ENCODE measurements around the gene PIP5K1B. TPM values are rescaled to one million over a fixed set of nuclear protein-coding genes. Genes with fewer than 3 reads are reported as not detected.

Gene PIP5K1B
- total RNA-seq = not detected in 2 replicates

GRCh38 chr9:68704814-68705530 is at the start of gene PIP5K1B:
Gene PIP5K1B, plus strand, starts transcription at chr9:68705240. Its CDS starts 117,375 bp downstream, at chr9:68822615.
- H3K4me3 ChIP-seq (ENCODE audit: low read depth, low read length) = peak within 1 kb of the TSS; percentile 52
- DNase-seq (ENCODE audit: low read depth) = no peak
- TF ChIP-seq, protein P1, sequence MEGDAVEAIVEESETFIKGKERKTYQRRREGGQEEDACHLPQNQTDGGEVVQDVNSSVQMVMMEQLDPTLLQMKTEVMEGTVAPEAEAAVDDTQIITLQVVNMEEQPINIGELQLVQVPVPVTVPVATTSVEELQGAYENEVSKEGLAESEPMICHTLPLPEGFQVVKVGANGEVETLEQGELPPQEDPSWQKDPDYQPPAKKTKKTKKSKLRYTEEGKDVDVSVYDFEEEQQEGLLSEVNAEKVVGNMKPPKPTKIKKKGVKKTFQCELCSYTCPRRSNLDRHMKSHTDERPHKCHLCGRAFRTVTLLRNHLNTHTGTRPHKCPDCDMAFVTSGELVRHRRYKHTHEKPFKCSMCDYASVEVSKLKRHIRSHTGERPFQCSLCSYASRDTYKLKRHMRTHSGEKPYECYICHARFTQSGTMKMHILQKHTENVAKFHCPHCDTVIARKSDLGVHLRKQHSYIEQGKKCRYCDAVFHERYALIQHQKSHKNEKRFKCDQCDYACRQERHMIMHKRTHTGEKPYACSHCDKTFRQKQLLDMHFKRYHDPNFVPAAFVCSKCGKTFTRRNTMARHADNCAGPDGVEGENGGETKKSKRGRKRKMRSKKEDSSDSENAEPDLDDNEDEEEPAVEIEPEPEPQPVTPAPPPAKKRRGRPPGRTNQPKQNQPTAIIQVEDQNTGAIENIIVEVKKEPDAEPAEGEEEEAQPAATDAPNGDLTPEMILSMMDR (conservative IDR thresholded peaks at IDR 0.05; ENCODE audit: low read depth, low read length) = no peak

DNA sequence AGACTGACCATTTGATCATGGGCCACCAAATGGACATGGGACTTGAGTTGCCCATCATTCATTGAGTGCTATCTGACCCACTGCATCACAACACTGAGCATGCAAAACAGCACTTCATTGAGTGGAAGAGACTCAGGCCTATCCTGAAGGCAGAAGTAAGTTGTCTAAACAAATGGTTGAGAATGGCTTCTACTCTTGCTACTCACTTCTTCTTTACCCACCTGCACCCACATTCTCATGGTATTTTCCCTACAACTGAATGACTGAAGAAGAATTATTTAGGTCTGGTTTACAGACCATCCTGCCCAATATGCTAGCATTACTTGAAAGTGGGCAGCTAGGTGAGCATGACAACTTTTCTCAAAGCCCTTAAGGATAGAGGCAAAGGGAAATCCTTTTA is 41.0 kb upstream of the PIP5K1B start:
- no peak for DNase-seq (ENCODE audit: low read depth)
- no peak overlapping the region for H3K4me3 ChIP-seq (ENCODE audit: low read depth, low read length)
- TF ChIP-seq, protein P1 (conservative IDR thresholded peaks at IDR 0.05; ENCODE audit: low read depth, low read length) = no peak

DNA sequence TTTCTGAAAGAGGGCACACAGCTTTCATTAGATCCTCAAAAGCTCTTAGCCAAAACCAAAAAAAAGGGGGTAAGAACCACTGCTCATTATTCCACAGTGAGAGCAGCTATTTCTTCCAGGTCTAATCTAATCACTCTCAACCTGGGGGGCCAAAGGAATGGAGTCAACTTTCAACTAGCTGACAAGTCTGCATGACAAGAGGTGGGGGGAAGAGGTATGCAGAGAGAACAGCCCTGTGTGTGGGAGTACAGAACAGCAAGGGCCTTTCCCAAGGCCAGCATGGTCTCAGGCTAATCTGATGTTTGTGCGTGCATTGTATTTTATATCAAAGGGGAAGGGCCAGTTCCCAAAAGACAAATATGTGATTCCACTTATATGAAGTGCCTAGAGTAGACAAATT is 36.9 kb upstream of the PIP5K1B start:
- DNase-seq (ENCODE audit: low read depth) = no peak
- TF ChIP-seq, protein P1 (conservative IDR thresholded peaks at IDR 0.05; ENCODE audit: low read depth, low read length) = no peak

GRCh38 chr9:68669218-68669617 is 35.8 kb upstream of the PIP5K1B start:
- TF ChIP-seq, protein P1 (conservative IDR thresholded peaks at IDR 0.05; ENCODE audit: low read depth, low read length) = no peak
- DNase-seq (ENCODE audit: low read depth) = no peak

More for the DNA sequence above, 36.9 kb upstream of the PIP5K1B start:
- H3K4me3 ChIP-seq (ENCODE audit: low read depth, low read length) = no peak overlapping the region

DNA sequence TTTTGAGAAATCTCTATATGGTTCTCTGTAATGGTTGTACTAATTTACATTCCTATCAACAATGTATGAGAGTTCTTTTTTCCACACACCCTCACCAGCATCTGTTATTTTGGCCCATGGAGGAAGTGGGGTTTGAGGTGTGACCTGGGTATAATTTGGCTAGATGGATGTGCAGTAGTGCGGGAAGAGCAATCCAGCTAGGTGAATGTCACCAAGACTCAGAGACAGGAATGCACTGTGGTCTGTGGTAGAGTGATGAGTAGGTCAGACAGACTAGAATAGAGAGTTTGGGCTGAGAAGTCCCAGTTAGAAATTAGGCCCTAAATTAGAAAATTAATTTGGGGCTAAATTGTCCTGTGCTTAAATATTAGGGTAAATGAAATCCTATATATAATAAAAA is 32.8 kb upstream of the PIP5K1B start:
- TF ChIP-seq, protein P1 (conservative IDR thresholded peaks at IDR 0.05; ENCODE audit: low read depth, low read length) = no peak
- H3K4me3 ChIP-seq (ENCODE audit: low read depth, low read length) = no peak overlapping the region

More at GRCh38 chr9:68669218-68669617, 35.8 kb upstream of the PIP5K1B start:
- H3K4me3 ChIP-seq (ENCODE audit: low read depth, low read length) = no peak overlapping the region

DNA sequence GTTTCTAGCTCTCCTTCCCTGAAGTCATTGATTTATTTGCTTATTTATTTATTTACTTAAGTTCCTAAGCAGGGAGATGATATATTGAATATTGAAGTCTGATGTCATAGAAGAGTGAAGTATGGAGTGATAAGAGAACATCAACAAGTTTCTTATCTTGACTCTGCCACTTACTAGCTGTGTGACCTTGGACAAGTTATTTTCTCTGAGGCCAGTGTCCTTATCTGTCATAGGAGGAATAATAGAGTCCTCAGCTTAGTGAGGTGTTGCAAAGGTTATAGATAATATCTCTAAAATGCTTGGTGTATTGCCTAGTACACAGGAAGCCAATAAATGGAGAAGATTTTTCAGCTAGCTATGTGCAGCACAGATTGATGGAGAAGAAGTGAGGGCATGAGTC is 32.4 kb upstream of the PIP5K1B start:
- no peak overlapping the region for H3K4me3 ChIP-seq (ENCODE audit: low read depth, low read length)
- TF ChIP-seq, protein P1 (conservative IDR thresholded peaks at IDR 0.05; ENCODE audit: low read depth, low read length) = no peak
- DNase-seq (ENCODE audit: low read depth) = no peak

More for the DNA sequence above, 32.8 kb upstream of the PIP5K1B start:
- no peak for DNase-seq (ENCODE audit: low read depth)

GRCh38 chr9:68678430-68678829 is 26.6 kb upstream of the PIP5K1B start:
- TF ChIP-seq, protein P1 (conservative IDR thresholded peaks at IDR 0.05; ENCODE audit: low read depth, low read length) = peak; percentile 49
- no peak for DNase-seq (ENCODE audit: low read depth)
- no peak overlapping the region for H3K4me3 ChIP-seq (ENCODE audit: low read depth, low read length)

Measured in epithelial cell of proximal tubule (primary cell).